Panc1 (cell line): Measurements from ENCODE around the gene SPSB1. TPM values are rescaled to one million over a fixed set of nuclear protein-coding genes. Genes with fewer than 3 reads are reported as not detected.

ENCODE experiments used
- ATAC-seq: fragments of 200-7000 bp; cut with Tn5 transposase; 2 replicates; pipeline ENCODE4 v1.9.1; 2020; ENCODE audit warnings: mild to moderate bottlenecking, moderate library complexity
- BruUV-seq: library from RNA; stranded (reverse); fragments of 400-500 nt; replicated peaks from 2 replicates; lab custom pipeline; 2021; lab: Mats Ljungman, UMichigan
- CTCF ChIA-PET: fragments of 300-600 bp; sonication (Branson Sonifier 250); formaldehyde crosslinking; loops from one replicate; lab custom pipeline; 2022; ENCODE audit warnings: antibody characterized with exemption; lab: Charles Lee
- POLR2A ChIA-PET: fragments of 300-600 bp; sonication (Branson Sonifier 250); formaldehyde crosslinking; loops from one replicate; lab custom pipeline; 2022; ENCODE audit warnings: antibody characterized with exemption; lab: Charles Lee
- DNase-seq: peaks from one replicate; pipeline ENCODE4 v3.0.0-alpha.2; 2010; ENCODE audit warnings: low read depth, low spot score
- H3K27ac ChIP-seq: 2 replicates; pipeline ENCODE4 v1.5.1; 2011; ENCODE audit warnings: mild to moderate bottlenecking, low read length, inconsistent platforms
- H3K27me3 ChIP-seq: fragments of 200-500 bp; sonication (Bioruptor generic); 2 replicates; pipeline ENCODE4 v1.6.0; 2014; ENCODE audit warnings: low read length, inconsistent platforms; ENCODE audit not compliant: control insufficient read depth, insufficient read depth
- H3K36me3 ChIP-seq: fragments of 200-500 bp; sonication (Bioruptor generic); 2 replicates; pipeline ENCODE4 v1.5.1; 2014; ENCODE audit warnings: inconsistent platforms, mild to moderate bottlenecking, low read length, moderate library complexity; ENCODE audit not compliant: control insufficient read depth, insufficient read depth
- H3K4me1 ChIP-seq: 2 replicates; pipeline ENCODE4 v1.5.1; 2011; ENCODE audit warnings: inconsistent platforms, mild to moderate bottlenecking, low read length, moderate library complexity; ENCODE audit not compliant: control insufficient read depth, insufficient read depth
- H3K4me3 ChIP-seq, 2 experiments: 2 replicates each; pipeline ENCODE4 v1.5.1; 2011 to 2012; ENCODE audit warnings: low read depth in 2 of 2, low read length in 2 of 2, mild to moderate bottlenecking in 2 of 2, inconsistent platforms in 1 of 2, moderate library complexity in 1 of 2
- H3K9me3 ChIP-seq: fragments of 200-500 bp; sonication (Bioruptor generic); 2 replicates; pipeline ENCODE4 v1.5.1; 2014; ENCODE audit warnings: low read depth, mild to moderate bottlenecking, inconsistent platforms, low read length, moderate library complexity; ENCODE audit not compliant: control insufficient read depth, insufficient read depth
- CTCF ChIP-seq: fragments of 450-650 bp; IDR thresholded peaks from 2 replicates; pipeline ENCODE4 v1.5.1; 2017; ENCODE audit warnings: mild to moderate bottlenecking
- POLR2AphosphoS5 ChIP-seq: IDR thresholded peaks from 2 replicates; pipeline ENCODE4 v1.6.1; 2012; ENCODE audit warnings: mild to moderate bottlenecking, low read depth, low read length, moderate library complexity
- REST ChIP-seq, 2 experiments: IDR thresholded peaks; 2 replicates each; pipeline ENCODE4 v1.6.1; 2011 to 2012; ENCODE audit warnings: low read depth in 2 of 2, control low read depth in 1 of 2, low read length in 1 of 2, mild to moderate bottlenecking in 1 of 2, moderate library complexity in 1 of 2; ENCODE audit not compliant: insufficient read depth in 1 of 2
- SIN3A ChIP-seq: IDR thresholded peaks from 2 replicates; pipeline ENCODE4 v1.6.1; 2012; ENCODE audit warnings: low read depth, mild to moderate bottlenecking, low read length, moderate library complexity, borderline replicate concordance; ENCODE audit not compliant: insufficient read depth
- TCF7L2 ChIP-seq: IDR thresholded peaks from 2 replicates; pipeline ENCODE4 v1.6.1; 2011; ENCODE audit warnings: mild to moderate bottlenecking, low read depth, low read length, inconsistent platforms
- in situ Hi-C: cut with HindIII; loops from 2 replicates; pipeline ENCODE4 v1.10.0; 2016; ENCODE audit warnings: low sequenced_read_pairs, low pct_unique_long_range_greater_than_20kb
- intact Hi-C: fragments of 100-400 bp; cut with micrococcal nuclease; formaldehyde crosslinking; loops from one replicate; pipeline ENCODE4 v1.10.0; 2022; ENCODE audit not compliant: unreplicated experiment
- total RNA-seq: library from RNA; stranded (reverse); gene quantifications from one replicate; pipeline ENCODE4 v1.2.1, GENCODE V29; 2021; ENCODE audit not compliant: unreplicated experiment

SPSB1 gene
- total RNA-seq, 1 experiment from 2014 or later, result 73.7 TPM

GRCh38 chr1:9349331-9349851 lies 56.7 kb downstream of the SPSB1 start:
- in situ Hi-C loops, result no loop called here
- no peak overlapping the region for H3K27ac ChIP-seq
- ATAC-seq (no peak), DNase-seq (no peak)
- BruUV-seq, result no TSS peak
- intact Hi-C loops, result no loop called here
- TF ChIP-seq POLR2AphosphoS5, result no peak
- ChIA-PET CTCF (no interaction called here), POLR2A (no interaction called here)
- no peaks in the 10 kb centered on the region for H3K36me3 ChIP-seq
- peaks cover 53% of the 10 kb centered on the region for H3K4me1 ChIP-seq
- H3K27me3 ChIP-seq, result no peaks in the 10 kb centered on the region
- H3K4me3 ChIP-seq, result no peak overlapping the region
- no peaks in the 10 kb centered on the region for H3K9me3 ChIP-seq

- Histone ChIP-seq H3K4me3 (no peak overlapping the region), H3K27ac (no peak overlapping the region), H3K9me3 (no peaks in the 10 kb centered on the region), H3K27me3 (no peaks in the 10 kb centered on the region), H3K4me1 (peaks cover 44% of the 10 kb centered on the region), H3K36me3 (no peaks in the 10 kb centered on the region)
- CTCF ChIA-PET, result no interaction called here
- no peak for ATAC-seq
- intact Hi-C loops, result no loop called here
- in situ Hi-C loops, result no loop called here
- no peak for TF ChIP-seq SIN3A
- no peak for DNase-seq
- POLR2A ChIA-PET, result no interaction called here
- no TSS peak for BruUV-seq
These were observed 57.6 kb downstream of the SPSB1 start for GRCh38 chr1:9350013-9350908.

GRCh38 chr1:9350960-9351359 lies 58.3 kb downstream of the SPSB1 start:
- Histone ChIP-seq H3K4me3 (no peak overlapping the region), H3K27ac (peak overlapping the region; percentile 48; the same call in 1 of the 2 replicates), H3K27me3 (no peaks in the 10 kb centered on the region), H3K36me3 (no peaks in the 10 kb centered on the region), H3K9me3 (no peaks in the 10 kb centered on the region), H3K4me1 (peaks cover 38% of the 10 kb centered on the region)
- intact Hi-C loops (no loop called here), in situ Hi-C loops (no loop called here)
- BruUV-seq, result no TSS peak
- no peak for TF ChIP-seq POLR2AphosphoS5
- TF ChIP-seq SIN3A, result no peak
- TF ChIP-seq TCF7L2, result no peak
- TF ChIP-seq CTCF, result no peak
- no peak for TF ChIP-seq REST (IDR thresholded peaks at IDR 0.05; ENCODE audit: insufficient read depth in 1 of 2, low read depth in 2 of 2, low read length in 1 of 2)
- DNase-seq, result no peak
- ChIA-PET POLR2A (no interaction called here), CTCF (no interaction called here)
- ATAC-seq, result no peak
